ENCODE measurements around the gene GLCE. TPM values are rescaled to one million over a fixed set of nuclear protein-coding genes. Genes with fewer than 3 reads are reported as not detected.

Gene GLCE
- polyA plus RNA-seq, 1 experiment = 7.1 TPM

GRCh38 chr15:69275074-69275670 is 114.7 kb downstream of the GLCE start:
- Histone ChIP-seq H3K36me3 (ENCODE audit: control insufficient read depth, insufficient read depth, low read length) (no peaks in the 10 kb centered on the region), H3K27me3 (ENCODE audit: control insufficient read depth, insufficient read depth, low read length) (no peaks in the 10 kb centered on the region), H3K4me3 (ENCODE audit: low read depth, low read length) (no peak overlapping the region)
- CTCF ChIA-PET = interaction anchor here (0.7 to 0.8 kb wide), 2 partner anchors 14 to 104 kb away, joined by 3 to 4 read pairs; no protein-coding TSS in a partner anchor
- TF ChIP-seq CTCF (IDR thresholded peaks at IDR 0.05; ENCODE audit: insufficient read depth, low read depth, low read length) = no peak
- POLR2A ChIA-PET = no interaction called here
- DNase-seq (ENCODE audit: low read depth) = no peak

GRCh38 chr15:69275933-69276560 is 115.6 kb downstream of the GLCE start:
- no peak for DNase-seq (ENCODE audit: low read depth)
- CTCF ChIA-PET = interaction anchor here (0.7 to 1.0 kb wide), 4 partner anchors 9 to 105 kb away, joined by 3 to 4 read pairs (median 4); no protein-coding TSS in a partner anchor

GRCh38 chr15:69277316-69277715 is 116.9 kb downstream of the GLCE start:
- Histone ChIP-seq H3K36me3 (ENCODE audit: control insufficient read depth, insufficient read depth, low read length) (no peaks in the 10 kb centered on the region), H3K27me3 (ENCODE audit: control insufficient read depth, insufficient read depth, low read length) (no peaks in the 10 kb centered on the region), H3K4me3 (ENCODE audit: low read depth, low read length) (no peak overlapping the region)
- DNase-seq (ENCODE audit: low read depth) = no peak
- ChIA-PET CTCF (interaction anchor here (0.8 to 0.9 kb wide), 2 partner anchors 11 to 118 kb away, joined by 3 to 5 read pairs; no protein-coding TSS in a partner anchor), POLR2A (no interaction called here)
- TF ChIP-seq CTCF (IDR thresholded peaks at IDR 0.05; ENCODE audit: insufficient read depth, low read depth, low read length) = no peak

More at GRCh38 chr15:69275933-69276560, 115.6 kb downstream of the GLCE start:
- Histone ChIP-seq H3K4me3 (ENCODE audit: low read depth, low read length) (no peak overlapping the region), H3K27me3 (ENCODE audit: control insufficient read depth, insufficient read depth, low read length) (no peaks in the 10 kb centered on the region), H3K36me3 (ENCODE audit: control insufficient read depth, insufficient read depth, low read length) (no peaks in the 10 kb centered on the region)
- TF ChIP-seq CTCF (IDR thresholded peaks at IDR 0.05; ENCODE audit: insufficient read depth, low read depth, low read length) = no peak
- POLR2A ChIA-PET = no interaction called here

GRCh38 chr15:69279636-69280035 is 119.2 kb downstream of the GLCE start:
- no peak for DNase-seq (ENCODE audit: low read depth)
- H3K36me3 ChIP-seq (ENCODE audit: control insufficient read depth, insufficient read depth, low read length) = no peaks in the 10 kb centered on the region
- H3K4me3 ChIP-seq (ENCODE audit: low read depth, low read length) = no peak overlapping the region
- ChIA-PET POLR2A (no interaction called here), CTCF (interaction anchor here (1.4 kb wide), 1 partner anchor 13 kb away, joined by 3 read pairs; no protein-coding TSS in a partner anchor)
- no peaks in the 10 kb centered on the region for H3K27me3 ChIP-seq (ENCODE audit: control insufficient read depth, insufficient read depth, low read length)
- TF ChIP-seq CTCF (IDR thresholded peaks at IDR 0.05; ENCODE audit: insufficient read depth, low read depth, low read length) = no peak

- H3K4me3 ChIP-seq (ENCODE audit: low read depth, low read length) = no peak overlapping the region
- no peak for DNase-seq (ENCODE audit: low read depth)
- no peaks in the 10 kb centered on the region for H3K27me3 ChIP-seq (ENCODE audit: control insufficient read depth, insufficient read depth, low read length)
- H3K36me3 ChIP-seq (ENCODE audit: control insufficient read depth, insufficient read depth, low read length) = no peaks in the 10 kb centered on the region
- ChIA-PET POLR2A (no interaction called here), CTCF (interaction anchor here (1.0 kb wide), 1 partner anchor 11 kb away, joined by 3 read pairs; no protein-coding TSS in a partner anchor)
- no peak for TF ChIP-seq CTCF (IDR thresholded peaks at IDR 0.05; ENCODE audit: insufficient read depth, low read depth, low read length)
These were observed 120.3 kb downstream of the GLCE start for GRCh38 chr15:69280783-69281182.

All from BJ (cell line).